ENCODE data around the gene SLC38A3. TPM values are rescaled to one million over a fixed set of nuclear protein-coding genes. Genes with fewer than 3 reads are reported as not detected.
A peak's percentile ranks its signal among the peaks of the same experiment; 100 is the strongest.
"Not testable (repeated sequence)": the region's sequence is repeated elsewhere in the genome, so short reads cannot be mapped to it uniquely, and the experiment has no call there.

SLC38A3 gene
- polyA plus RNA-seq, 3 donors from 2014 or later: not detected

GRCh38 chr3:50254577-50255250 lies 49.6 kb downstream of the SLC38A3 start:
- Mint-ChIP-seq H3K36me3 (peaks cover 4 to 11% (median 7%) of the 10 kb centered on the region in 3 donors), H3K9me3 (no peaks in the 10 kb centered on the region), H3K4me3 (no peak overlapping the region), H3K27me3 (ENCODE audit: low read depth in 3 of 3) (peaks cover 0 to 5% (median 1%) of the 10 kb centered on the region in 3 donors), H3K27ac (peak overlapping the region in 4 of 6 donors; percentile 39 to 55 (median 50)), H3K4me1 (peaks cover 24 to 34% of the 10 kb centered on the region in 2 donors)
- no peak for DNase-seq

GRCh38 chr3:50255251-50255615 lies 50.2 kb downstream of the SLC38A3 start:
- H3K36me3 Mint-ChIP-seq: peaks cover 4 to 11% (median 7%) of the 10 kb centered on the region in 3 donors
- peaks cover 19 to 30% of the 10 kb centered on the region in 2 donors for H3K4me1 Mint-ChIP-seq
- H3K9me3 Mint-ChIP-seq: no peaks in the 10 kb centered on the region
- H3K27me3 Mint-ChIP-seq (ENCODE audit: low read depth in 3 of 3): peaks cover 0 to 3% (median 1%) of the 10 kb centered on the region in 3 donors
- no peak for DNase-seq
- H3K4me3 Mint-ChIP-seq: no peak overlapping the region
- peak overlapping the region in 1 of 6 donors; percentile 50 for H3K27ac Mint-ChIP-seq

- Mint-ChIP-seq H3K9me3 (no peaks in the 10 kb centered on the region), H3K4me3 (no peak overlapping the region), H3K27ac (peak overlapping the region in 2 of 6 donors; percentile 9 to 58), H3K36me3 (peaks cover 4 to 11% (median 7%) of the 10 kb centered on the region in 3 donors), H3K27me3 (ENCODE audit: low read depth in 3 of 3) (peaks cover 0 to 5% (median 1%) of the 10 kb centered on the region in 3 donors), H3K4me1 (peaks cover 5 to 20% of the 10 kb centered on the region in 2 donors)
- no peak for DNase-seq
Observed at GRCh38 chr3:50256978-50257890, 52.2 kb downstream of the SLC38A3 start.

GRCh38 chr3:50258029-50258680 lies 53.1 kb downstream of the SLC38A3 start:
- peak overlapping the region in 2 of 6 donors; percentile 29 to 74 for H3K27ac Mint-ChIP-seq
- peak overlapping the region in 1 of 5 donors; percentile 4 for H3K4me3 Mint-ChIP-seq
- DNase-seq: no peak
- H3K36me3 Mint-ChIP-seq: peaks cover 4 to 11% (median 7%) of the 10 kb centered on the region in 3 donors
- H3K9me3 Mint-ChIP-seq: no peaks in the 10 kb centered on the region
- peaks cover 0 to 5% (median 3%) of the 10 kb centered on the region in 3 donors for H3K27me3 Mint-ChIP-seq (ENCODE audit: low read depth in 3 of 3)
- H3K4me1 Mint-ChIP-seq: peaks cover 5 to 19% of the 10 kb centered on the region in 2 donors

- peaks cover 4 to 11% (median 7%) of the 10 kb centered on the region in 3 donors for H3K36me3 Mint-ChIP-seq
- no peak for DNase-seq
Observed at GRCh38 chr3:50258979-50259378, 53.9 kb downstream of the SLC38A3 start.

GRCh38 chr3:50259432-50260026 lies 54.5 kb downstream of the SLC38A3 start:
- H3K4me3 Mint-ChIP-seq: peak overlapping the region; percentile 54 to 76 (median 66)
- DNase-seq: no peak
- peaks cover 2 to 5% (median 5%) of the 10 kb centered on the region in 3 donors for H3K27me3 Mint-ChIP-seq (ENCODE audit: low read depth in 3 of 3)
- H3K4me1 Mint-ChIP-seq: peaks cover 0 to 6% of the 10 kb centered on the region in 2 donors
- no peaks in the 10 kb centered on the region for H3K9me3 Mint-ChIP-seq
- H3K27ac Mint-ChIP-seq: peak overlapping the region in 5 of 6 donors; percentile 26 to 84 (median 65)
- H3K36me3 Mint-ChIP-seq: peaks cover 4 to 11% (median 7%) of the 10 kb centered on the region in 3 donors

More at GRCh38 chr3:50258979-50259378, 53.9 kb downstream of the SLC38A3 start:
- Mint-ChIP-seq H3K9me3 (no peaks in the 10 kb centered on the region), H3K27me3 (ENCODE audit: low read depth in 3 of 3) (peaks cover under 1 to 5% (median 5%) of the 10 kb centered on the region in 3 donors), H3K4me3 (no peak overlapping the region), H3K27ac (peak overlapping the region in 1 of 6 donors; percentile 5), H3K4me1 (peaks cover 1 to 12% of the 10 kb centered on the region in 2 donors)

GRCh38 chr3:50260027-50260941 lies 55.2 kb downstream of the SLC38A3 start:
- Mint-ChIP-seq H3K4me1 (peaks cover 0 to 4% of the 10 kb centered on the region in 2 donors), H3K27me3 (ENCODE audit: low read depth in 3 of 3) (peaks cover 2 to 5% (median 5%) of the 10 kb centered on the region in 3 donors), H3K9me3 (no peaks in the 10 kb centered on the region), H3K36me3 (peaks cover 4 to 11% (median 7%) of the 10 kb centered on the region in 3 donors), H3K4me3 (peak overlapping the region; percentile 54 to 76 (median 66)), H3K27ac (peak overlapping the region in 4 of 6 donors; percentile 28 to 84 (median 40))
- peak; percentile 86 to 88 (median 88) for DNase-seq

GRCh38 chr3:50260942-50261441 lies 55.9 kb downstream of the SLC38A3 start:
- peaks cover 2 to 5% (median 5%) of the 10 kb centered on the region in 3 donors for H3K27me3 Mint-ChIP-seq (ENCODE audit: low read depth in 3 of 3)
- no peak for DNase-seq
- H3K9me3 Mint-ChIP-seq: no peaks in the 10 kb centered on the region
- peak overlapping the region in 1 of 6 donors; percentile 73 for H3K27ac Mint-ChIP-seq
- peaks cover 0 to 4% of the 10 kb centered on the region in 2 donors for H3K4me1 Mint-ChIP-seq
- H3K4me3 Mint-ChIP-seq: peak overlapping the region in 3 of 5 donors; percentile 47 to 66 (median 54)
- H3K36me3 Mint-ChIP-seq: peaks cover 4 to 11% (median 7%) of the 10 kb centered on the region in 3 donors

GRCh38 chr3:50261505-50261904 lies 56.4 kb downstream of the SLC38A3 start:
- Mint-ChIP-seq H3K9me3 (no peaks in the 10 kb centered on the region), H3K4me1 (peaks cover 0 to 4% of the 10 kb centered on the region in 2 donors), H3K27ac (peak overlapping the region in 1 of 6 donors; percentile 73), H3K4me3 (peak overlapping the region in 2 of 5 donors; percentile 47 to 54), H3K36me3 (peaks cover 4 to 11% (median 6%) of the 10 kb centered on the region in 3 donors), H3K27me3 (ENCODE audit: low read depth in 3 of 3) (peaks cover 2 to 5% (median 5%) of the 10 kb centered on the region in 3 donors)
- no peak for DNase-seq

- not testable (repeated sequence) for H3K27me3 Mint-ChIP-seq (ENCODE audit: low read depth in 3 of 3); H3K4me1 Mint-ChIP-seq; H3K36me3 Mint-ChIP-seq; DNase-seq; H3K27ac Mint-ChIP-seq; H3K4me3 Mint-ChIP-seq; H3K9me3 Mint-ChIP-seq
Observed at GRCh38 chr3:50262200-50262599, 57.1 kb downstream of the SLC38A3 start.

GRCh38 chr3:50262778-50263177 lies 57.7 kb downstream of the SLC38A3 start:
- H3K4me1 Mint-ChIP-seq: peaks cover 0 to 4% of the 10 kb centered on the region in 2 donors
- H3K9me3 Mint-ChIP-seq: no peaks in the 10 kb centered on the region
- H3K27ac Mint-ChIP-seq: peak overlapping the region in 2 of 6 donors; percentile 49 to 67
- H3K27me3 Mint-ChIP-seq (ENCODE audit: low read depth in 3 of 3): peaks cover 2 to 5% (median 5%) of the 10 kb centered on the region in 3 donors
- no peak for DNase-seq
- H3K36me3 Mint-ChIP-seq: no peaks in the 10 kb centered on the region
- no peak overlapping the region for H3K4me3 Mint-ChIP-seq

Measured in immature natural killer cell (primary cell).